ENCODE data around the gene OPTN.

- TF ChIP-seq POLR2AphosphoS5 (IDR thresholded peaks at IDR 0.05) = no peak
- peak in 3 of 4 experiments; percentile 28 to 49 (median 32) for TF ChIP-seq CTCF (IDR thresholded peaks at IDR 0.05)
Observed at GRCh38 chr10:13056456-13057077, 43.4 kb upstream of the OPTN start.

Data from gastroesophageal sphincter (tissue), 3 donors.